HepG2 (cell line): ENCODE measurements around the gene SRBD1. TPM values are rescaled to one million over a fixed set of nuclear protein-coding genes. Genes with fewer than 3 reads are reported as not detected.

Experiments
- ATAC-seq: fragments of 200-7000 bp; cut with Tn5 transposase; 3 replicates; pipeline ENCODE4 v1.9.1; 2020; ENCODE audit warnings: mild to moderate bottlenecking, moderate library complexity
- BruUV-seq: library from RNA; stranded (reverse); fragments of 400-500 nt; replicated peaks from 2 replicates; lab custom pipeline; 2021; lab: Mats Ljungman, UMichigan
- CTCF ChIA-PET: fragments of 300-600 bp; formaldehyde crosslinking; extraction: SDS; loops from one replicate; lab custom pipeline; 2021; ENCODE audit warnings: low total read pairs, inconsistent platforms, low intra/inter-chr PET ratio; lab: Yijun Ruan, JAX
- POLR2A ChIA-PET: fragments of 350-600 bp; sonication (Branson Sonifier 250); formaldehyde crosslinking; loops from one replicate; lab custom pipeline; 2020; ENCODE audit warnings: antibody characterized with exemption, inconsistent platforms; lab: Yijun Ruan, JAX
- DNase-seq: peaks from one replicate; pipeline ENCODE4 v3.0.0-alpha.2; 2015; ENCODE audit warnings: low spot score
- FAIRE-seq: peaks from 3 replicates; lab custom pipeline; 2011; peaks lifted over from hg19 to GRCh38; lab: Jason Lieb, UNC
- H2AFZ ChIP-seq: one replicate; pipeline ENCODE4 v1.6.1; 2011; ENCODE audit warnings: low read length, inconsistent platforms
- H3K27ac ChIP-seq: fragments of 300-600 bp; 3 replicates; pipeline ENCODE4 v1.8.0; 2011; ENCODE audit warnings: mixed run types, mild to moderate bottlenecking, mixed read lengths, low read length, inconsistent platforms; ENCODE audit not compliant: insufficient read depth; ENCODE audit errors: extremely low read length
- H3K27me3 ChIP-seq, 2 experiments: fragments of 200-600 bp in 1 of 2; 2 replicates in 1 of 2; 3 replicates in 1 of 2; pipeline versions ENCODE4 v1.6.0 to v1.8.0; 2011; ENCODE audit warnings: low read length in 2 of 2, mild to moderate bottlenecking in 2 of 2, moderate library complexity in 2 of 2, inconsistent platforms in 1 of 2; ENCODE audit not compliant: insufficient read depth in 2 of 2, control insufficient read depth in 1 of 2
- H3K36me3 ChIP-seq, 2 experiments: fragments of 200-600 bp in 1 of 2; replicated peaks in 1 of 2; 2 replicates in 1 of 2; 3 replicates in 1 of 2; pipeline versions ENCODE4 v1.5.1 to v1.8.0; 2011; ENCODE audit warnings: low read length in 2 of 2, inconsistent platforms in 1 of 2; ENCODE audit not compliant: insufficient read depth in 2 of 2, control insufficient read depth in 1 of 2
- H3K4me1 ChIP-seq: 2 replicates; pipeline ENCODE4 v1.5.1; 2012; ENCODE audit warnings: low read length, inconsistent platforms; ENCODE audit not compliant: insufficient read depth
- H3K4me2 ChIP-seq: 2 replicates; pipeline ENCODE4 v1.6.0; 2011; ENCODE audit warnings: low read depth, low read length, inconsistent platforms
- H3K4me3 ChIP-seq, 3 experiments: fragments of 200-600 bp in 1 of 3; sonication (generic), shearing (Covaris generic) in 1 of 3; replicated peaks in 1 of 3; 2 replicates each; pipeline ENCODE4 v1.5.1; 2011 to 2016; ENCODE audit warnings: low read length in 3 of 3, inconsistent platforms in 2 of 3, low read depth in 2 of 3, mild to moderate bottlenecking in 2 of 3, control low read depth in 1 of 3, mixed read lengths in 1 of 3; ENCODE audit not compliant: insufficient read depth in 1 of 3
- H3K79me2 ChIP-seq: one replicate; pipeline ENCODE4 v1.6.1; 2011; ENCODE audit warnings: low read length, inconsistent platforms; ENCODE audit not compliant: insufficient read depth
- H3K9ac ChIP-seq: 2 replicates; pipeline ENCODE4 v1.6.0; 2011; ENCODE audit warnings: mild to moderate bottlenecking, low read depth, low read length, inconsistent platforms; ENCODE audit not compliant: insufficient read depth
- H3K9me3 ChIP-seq: 2 replicates; pipeline ENCODE4 v1.5.1; 2012; ENCODE audit warnings: mild to moderate bottlenecking, low read length
- H4K20me1 ChIP-seq: 2 replicates; pipeline ENCODE4 v1.6.0; 2011; ENCODE audit warnings: inconsistent platforms, mild to moderate bottlenecking, low read length, moderate library complexity; ENCODE audit not compliant: insufficient read depth
- ATF1 ChIP-seq: IDR thresholded peaks from 2 replicates; pipeline ENCODE4 v1.6.1; 2016; ENCODE audit warnings: mild to moderate bottlenecking, control low read depth
- ATF3 ChIP-seq: sonication (generic); formaldehyde crosslinking; IDR thresholded peaks from 2 replicates; pipeline ENCODE4 v1.4.0; 2020; ENCODE audit warnings: missing genetic modification reagents
- EZH2 ChIP-seq: conservative IDR thresholded peaks from 2 replicates; pipeline ENCODE4 v1.6.1; 2012; ENCODE audit warnings: mild to moderate bottlenecking, low read depth, low read length, moderate library complexity
- FOXP1 ChIP-seq, 2 experiments: fragments of 450-650 bp in 1 of 2; IDR thresholded peaks; 2 replicates each; pipeline ENCODE4 v1.6.1; 2017 to 2018; ENCODE audit warnings: antibody characterized with exemption in 1 of 2
- HNRNPH1 ChIP-seq: fragments of 200-400 bp; formaldehyde crosslinking; optimal IDR thresholded peaks from 2 replicates; pipeline ENCODE3; 2017; ENCODE audit warnings: mild to moderate bottlenecking, low read depth, low read length
- MXD1 ChIP-seq: sonication (generic); formaldehyde crosslinking; IDR thresholded peaks from 2 replicates; pipeline ENCODE4 v1.4.0; 2020; ENCODE audit warnings: mild to moderate bottlenecking, missing genetic modification reagents
- NBN ChIP-seq: fragments of 450-650 bp; conservative IDR thresholded peaks from 2 replicates; pipeline ENCODE4 v1.6.1; 2017
- ZBTB3 ChIP-seq: sonication (generic); formaldehyde crosslinking; IDR thresholded peaks from 2 replicates; pipeline ENCODE4 v1.4.0; 2020; ENCODE audit warnings: low read depth, mild to moderate bottlenecking, moderate library complexity, missing genetic modification reagents, borderline replicate concordance
- ZNF296 ChIP-seq: sonication (generic); formaldehyde crosslinking; conservative IDR thresholded peaks from 2 replicates; pipeline ENCODE4 v1.5.0; 2020; ENCODE audit warnings: mild to moderate bottlenecking, missing genetic modification reagents
- ZNF564 ChIP-seq: sonication (generic); formaldehyde crosslinking; IDR thresholded peaks from 2 replicates; pipeline ENCODE4 v1.8.1; 2023; ENCODE audit warnings: mild to moderate bottlenecking, missing genetic modification reagents
- ZNF646 ChIP-seq: sonication (generic); formaldehyde crosslinking; IDR thresholded peaks from 2 replicates; pipeline ENCODE4 v1.9.0; 2021; ENCODE audit warnings: mild to moderate bottlenecking, missing genetic modification reagents
- ZNF674 ChIP-seq: sonication (generic); formaldehyde crosslinking; IDR thresholded peaks from 2 replicates; pipeline ENCODE4 v1.5.0; 2020; ENCODE audit warnings: low read depth, mild to moderate bottlenecking, missing genetic modification reagents
- ZSCAN22 ChIP-seq: sonication (generic); formaldehyde crosslinking; IDR thresholded peaks from 2 replicates; pipeline ENCODE4 v1.4.0; 2020; ENCODE audit warnings: mild to moderate bottlenecking, missing genetic modification reagents
- ZSCAN9 ChIP-seq: IDR thresholded peaks from 2 replicates; pipeline ENCODE4 v1.6.1; 2016; ENCODE audit warnings: borderline replicate concordance
- WGBS: methylation state at CpG from one replicate; pipeline ENCODE4 v1.1.6; 2017; ENCODE audit warnings: low lambda C conversion rate; 5-methylcytosine and 5-hydroxymethylcytosine counted together
- in situ Hi-C: cut with HindIII; loops from 2 replicates; pipeline ENCODE4 v1.10.0; 2017; ENCODE audit warnings: low pct_unique_long_range_greater_than_20kb; ENCODE audit not compliant: extremely low pct_ligation_motif_present
- intact Hi-C: fragments of 100-400 bp; cut with micrococcal nuclease; formaldehyde crosslinking; loops from one replicate; pipeline ENCODE4 v1.10.0; 2022; ENCODE audit not compliant: unreplicated experiment
- polyA plus RNA-seq, 8 experiments: library from polyadenylated mRNA; depleted of rRNA in 3 of 8; stranded (reverse) in 7 of 8; unstranded in 1 of 8; fragments of >200 nt; fragmentation: Illumina TruSeq in 4 of 8; extraction: Trizol in 4 of 8; gene quantifications; 2 replicates each; pipeline versions ENCODE4 v1.2.1 to v1.2.3, GENCODE V29; 2011 to 2016; ENCODE audit warnings: low read depth in 4 of 8, missing spikeins in 1 of 8, mixed read lengths in 1 of 8; ENCODE audit not compliant: insufficient read depth in 1 of 8
- total RNA-seq, 5 experiments: library from RNA; depleted of rRNA; stranded (reverse); fragments of >200 nt; fragmentation: Illumina TruSeq; extraction: Trizol; gene quantifications; 2 replicates each; pipeline ENCODE4 v1.2.3, GENCODE V29; 2016; ENCODE audit warnings: low read depth in 1 of 5
- TF ChIP-seq, protein P1 (sequence below): sonication (generic); formaldehyde crosslinking; IDR thresholded peaks from 2 replicates; pipeline ENCODE4 v1.5.0; 2020; ENCODE audit warnings: missing genetic modification reagents

The SRBD1 gene
- total and polyA plus RNA-seq, 2 of the 13 experiments (the other 11 are each of a cell fraction or from before 2014, with no cell fraction given) = 3.2 to 23.9 TPM

DNA sequence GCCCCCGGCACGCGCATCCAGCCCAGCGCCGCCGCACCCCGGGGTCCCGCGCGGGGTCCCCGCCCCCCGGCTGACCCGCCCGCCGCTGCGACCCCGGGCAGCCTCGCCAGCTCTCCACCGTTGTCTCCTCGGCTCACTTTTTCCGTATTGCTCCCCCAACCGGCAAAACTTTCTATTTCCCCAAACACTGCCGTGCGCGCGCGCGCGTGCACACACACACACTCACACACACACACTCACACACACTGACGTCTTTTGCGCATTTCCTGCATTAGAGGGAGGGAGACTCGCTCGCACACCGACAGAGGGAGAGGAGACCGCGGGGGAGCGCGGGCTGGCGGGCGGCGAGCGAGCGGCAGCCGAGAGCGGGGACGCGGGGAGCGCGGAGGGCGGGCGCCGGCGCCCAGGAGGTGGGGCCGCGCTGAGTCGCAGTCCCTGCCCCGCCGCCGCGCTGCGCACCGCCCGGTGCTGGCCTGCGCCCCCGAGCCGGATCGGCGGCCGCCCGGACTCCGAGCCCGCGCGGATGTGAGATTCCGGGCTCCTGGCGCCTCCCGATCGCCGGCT, 39.9 kb upstream of the SRBD1 start:
- Histone ChIP-seq H3K79me2 (no peaks in the 10 kb centered on the region), H3K36me3 (no peaks in the 10 kb centered on the region), H3K4me1 (peaks cover 42% of the 10 kb centered on the region), H3K9ac (peak overlapping the region; percentile 50), H3K27me3 (peaks cover 0 to 15% of the 10 kb centered on the region in 2 experiments; a peak in 2 of 5 replicates), H3K4me3 (peak overlapping the region; percentile 80 to 89 (median 82)), H3K4me2 (peak overlapping the region; percentile 94), H3K27ac (peak overlapping the region; percentile 57), H4K20me1 (no peaks in the 10 kb centered on the region), H2AFZ (no peak overlapping the region), H3K9me3 (no peaks in the 10 kb centered on the region)
- 2% methylated on average over 42 of the region's 79 CpGs for WGBS
- FAIRE-seq (peak; percentile 95), DNase-seq (peak; percentile 92), ATAC-seq (peak; percentile 88)
- ChIA-PET POLR2A (interaction anchor here (1.1 to 1.5 kb wide), 4 partner anchors 11 to 341 kb away, joined by 3 to 6 read pairs (median 4); no protein-coding TSS in a partner anchor), CTCF (interaction anchor here (1.6 kb wide), 1 partner anchor 128 kb away, joined by 5 read pairs; no protein-coding TSS in a partner anchor)
- intact Hi-C loops (loop anchor here (2.0 kb wide), 1 partner anchor 644 kb away; no protein-coding TSS in a partner anchor), in situ Hi-C loops (no loop called here)
- no TSS peak for BruUV-seq
- TF ChIP-seq ZNF674 = no peak
- no peak for TF ChIP-seq NBN
- no peak for TF ChIP-seq EZH2
- peak; percentile 97 for TF ChIP-seq ZNF646
- TF ChIP-seq FOXP1 (IDR thresholded peaks at IDR 0.05) = peak; percentile 64; the same call in 1 of the 2 replicates
- 0 out of 2 replicates have a peak, but pooled peaks have one; percentile 39 for TF ChIP-seq FOXP1 (CRISPR knock-in tag; IDR thresholded peaks at IDR 0.05)
- TF ChIP-seq ZNF564 (CRISPR knock-in tag) = 0 out of 2 replicates have a peak, but pooled peaks have one; percentile 15
- TF ChIP-seq ZSCAN9 (CRISPR knock-in tag) = peak; percentile 23; the same call in 1 of the 2 replicates
- no peak for TF ChIP-seq ZNF296 (CRISPR knock-in tag)
- TF ChIP-seq MXD1 (CRISPR knock-in tag) = no peak; the same call in 1 of the 2 replicates
- 0 out of 2 replicates have a peak, but pooled peaks have one; percentile 56 for TF ChIP-seq ATF3 (CRISPR knock-in tag)
- TF ChIP-seq ZBTB3 (CRISPR knock-in tag) = no peak
- TF ChIP-seq, protein P1, sequence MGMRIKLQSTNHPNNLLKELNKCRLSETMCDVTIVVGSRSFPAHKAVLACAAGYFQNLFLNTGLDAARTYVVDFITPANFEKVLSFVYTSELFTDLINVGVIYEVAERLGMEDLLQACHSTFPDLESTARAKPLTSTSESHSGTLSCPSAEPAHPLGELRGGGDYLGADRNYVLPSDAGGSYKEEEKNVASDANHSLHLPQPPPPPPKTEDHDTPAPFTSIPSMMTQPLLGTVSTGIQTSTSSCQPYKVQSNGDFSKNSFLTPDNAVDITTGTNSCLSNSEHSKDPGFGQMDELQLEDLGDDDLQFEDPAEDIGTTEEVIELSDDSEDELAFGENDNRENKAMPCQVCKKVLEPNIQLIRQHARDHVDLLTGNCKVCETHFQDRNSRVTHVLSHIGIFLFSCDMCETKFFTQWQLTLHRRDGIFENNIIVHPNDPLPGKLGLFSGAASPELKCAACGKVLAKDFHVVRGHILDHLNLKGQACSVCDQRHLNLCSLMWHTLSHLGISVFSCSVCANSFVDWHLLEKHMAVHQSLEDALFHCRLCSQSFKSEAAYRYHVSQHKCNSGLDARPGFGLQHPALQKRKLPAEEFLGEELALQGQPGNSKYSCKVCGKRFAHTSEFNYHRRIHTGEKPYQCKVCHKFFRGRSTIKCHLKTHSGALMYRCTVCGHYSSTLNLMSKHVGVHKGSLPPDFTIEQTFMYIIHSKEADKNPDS = no peak
- TF ChIP-seq ZSCAN22 = no peak
- no peak for TF ChIP-seq ATF1 (CRISPR knock-in tag)
- no peak for TF ChIP-seq HNRNPH1
